Naive B cell (primary cell): ENCODE measurements around the gene LTBP1. TPM values are rescaled to one million over a fixed set of nuclear protein-coding genes. Genes with fewer than 3 reads are reported as not detected.
A peak's percentile ranks its signal among the peaks of the same experiment; 100 is the strongest.

Source experiments
- ATAC-seq, 2 donors: fragments of 150-1000 bp; cut with Tn5 transposase; 2 replicates each; pipeline ENCODE4 v1.10.0; 2021; ENCODE audit warnings: low read depth in 2 of 2, mild to moderate bottlenecking in 2 of 2, moderate library complexity in 2 of 2
- DNase-seq: peaks from one replicate; pipeline ENCODE4 v3.0.0; 2022
- H3K27ac Mint-ChIP-seq, 6 donors: one replicate each; pipeline ENCODE4 v1.8.0; 2020 to 2022; ENCODE audit warnings: mild to moderate bottlenecking in 6 of 6, mixed read lengths in 6 of 6, moderate library complexity in 5 of 6, inconsistent platforms in 2 of 6
- H3K27me3 Mint-ChIP-seq, 3 donors: one replicate each; pipeline ENCODE4 v1.8.0; 2021 to 2022; ENCODE audit warnings: mixed read lengths in 3 of 3, mild to moderate bottlenecking in 1 of 3
- H3K36me3 Mint-ChIP-seq, 2 donors: one replicate each; pipeline ENCODE4 v1.8.0; 2020 to 2022; ENCODE audit warnings: mixed read lengths in 2 of 2, inconsistent platforms in 1 of 2, mild to moderate bottlenecking in 1 of 2
- H3K4me1 Mint-ChIP-seq, 3 donors: one replicate each; pipeline ENCODE4 v1.8.0; 2020 to 2022; ENCODE audit warnings: mixed read lengths in 3 of 3, inconsistent platforms in 1 of 3, mild to moderate bottlenecking in 1 of 3, moderate library complexity in 1 of 3
- H3K4me3 Mint-ChIP-seq, 8 donors: one replicate each; pipeline ENCODE4 v1.8.0; 2020 to 2022; ENCODE audit warnings: mild to moderate bottlenecking in 8 of 8, mixed read lengths in 8 of 8, moderate library complexity in 8 of 8, inconsistent platforms in 2 of 8
- H3K9me3 Mint-ChIP-seq, 7 donors: one replicate each; pipeline ENCODE4 v1.8.0; 2020 to 2022; ENCODE audit warnings: mixed read lengths in 7 of 7, mild to moderate bottlenecking in 5 of 7, inconsistent platforms in 2 of 7, moderate library complexity in 1 of 7
- polyA plus RNA-seq, 6 donors: library from polyadenylated mRNA; unstranded; fragments of 300-500 nt; fragmentation: Illumina TruSeq; gene quantifications; one replicate each; pipeline ENCODE4 v1.2.3, GENCODE V29; 2021; ENCODE audit warnings: low read depth in 6 of 6

LTBP1 gene
- polyA plus RNA-seq, 6 donors from 2014 or later = 0.43 to 2.0 (median 0.92) TPM; not detected in 1

- H3K27me3 Mint-ChIP-seq = peaks cover 30 to 34% (median 33%) of the 10 kb centered on the region in 3 donors
These were observed 77.2 kb downstream of the LTBP1 start for GRCh38 chr2:33023728-33024500.

GRCh38 chr2:33024758-33025157 is 78.0 kb downstream of the LTBP1 start:
- no peaks in the 10 kb centered on the region for H3K36me3 Mint-ChIP-seq
- ATAC-seq (no peak), DNase-seq (no peak)
- no peaks in the 10 kb centered on the region for H3K4me1 Mint-ChIP-seq
- peaks cover 0 to 12% (median 7%) of the 10 kb centered on the region in 7 donors for H3K9me3 Mint-ChIP-seq
- no peak overlapping the region for H3K4me3 Mint-ChIP-seq
- H3K27me3 Mint-ChIP-seq = peaks cover 30 to 34% (median 33%) of the 10 kb centered on the region in 3 donors
- H3K27ac Mint-ChIP-seq = no peak overlapping the region

More at GRCh38 chr2:33023728-33024500, 77.2 kb downstream of the LTBP1 start:
- DNase-seq (no peak), ATAC-seq (no peak)
- Mint-ChIP-seq H3K4me3 (peak overlapping the region in 1 of 8 donors; percentile 7), H3K9me3 (peaks cover 0 to 12% (median 7%) of the 10 kb centered on the region in 7 donors), H3K36me3 (no peaks in the 10 kb centered on the region), H3K27ac (no peak overlapping the region), H3K4me1 (no peaks in the 10 kb centered on the region)

GRCh38 chr2:33029459-33029858 is 82.7 kb downstream of the LTBP1 start:
- Mint-ChIP-seq H3K4me3 (no peak overlapping the region), H3K4me1 (no peaks in the 10 kb centered on the region), H3K9me3 (peaks cover 0 to 5% (median 3%) of the 10 kb centered on the region in 7 donors), H3K27ac (no peak overlapping the region), H3K27me3 (peaks cover 1 to 10% (median 8%) of the 10 kb centered on the region in 3 donors), H3K36me3 (no peaks in the 10 kb centered on the region)
- DNase-seq (no peak), ATAC-seq (no peak)

GRCh38 chr2:33029926-33030325 is 83.2 kb downstream of the LTBP1 start:
- Mint-ChIP-seq H3K27me3 (peaks cover 0 to 8% (median 4%) of the 10 kb centered on the region in 3 donors), H3K9me3 (no peaks in the 10 kb centered on the region), H3K4me3 (no peak overlapping the region)

GRCh38 chr2:33030326-33030725 is 83.6 kb downstream of the LTBP1 start:
- ATAC-seq (no peak), DNase-seq (no peak)
- Mint-ChIP-seq H3K27ac (no peak overlapping the region), H3K27me3 (peaks cover 0 to 8% (median 4%) of the 10 kb centered on the region in 3 donors), H3K4me3 (no peak overlapping the region), H3K9me3 (no peaks in the 10 kb centered on the region), H3K36me3 (no peaks in the 10 kb centered on the region), H3K4me1 (no peaks in the 10 kb centered on the region)

More at GRCh38 chr2:33029926-33030325, 83.2 kb downstream of the LTBP1 start:
- Mint-ChIP-seq H3K36me3 (no peaks in the 10 kb centered on the region), H3K27ac (no peak overlapping the region), H3K4me1 (no peaks in the 10 kb centered on the region)
- DNase-seq (no peak), ATAC-seq (no peak)

GRCh38 chr2:33032245-33032644 is 85.5 kb downstream of the LTBP1 start:
- Mint-ChIP-seq H3K36me3 (no peaks in the 10 kb centered on the region), H3K9me3 (no peaks in the 10 kb centered on the region), H3K27ac (no peak overlapping the region), H3K4me3 (no peak overlapping the region), H3K27me3 (peaks cover 0 to 8% (median 0%) of the 10 kb centered on the region in 3 donors), H3K4me1 (no peaks in the 10 kb centered on the region)
- ATAC-seq (no peak), DNase-seq (no peak)

- DNase-seq (no peak), ATAC-seq (no peak)
- peaks cover 0 to 8% (median 0%) of the 10 kb centered on the region in 3 donors for H3K27me3 Mint-ChIP-seq
- no peaks in the 10 kb centered on the region for H3K9me3 Mint-ChIP-seq
- peak overlapping the region in 1 of 6 donors; percentile 7 for H3K27ac Mint-ChIP-seq
- no peaks in the 10 kb centered on the region for H3K36me3 Mint-ChIP-seq
- H3K4me1 Mint-ChIP-seq = no peaks in the 10 kb centered on the region
- no peak overlapping the region for H3K4me3 Mint-ChIP-seq
These were observed 86.9 kb downstream of the LTBP1 start for GRCh38 chr2:33033606-33034081.

- H3K36me3 Mint-ChIP-seq = no peaks in the 10 kb centered on the region
- no peak overlapping the region for H3K4me3 Mint-ChIP-seq
- no peak for ATAC-seq
- peaks cover 0 to 13% (median 3%) of the 10 kb centered on the region in 3 donors for H3K27me3 Mint-ChIP-seq
- peaks cover 0 to 2% (median 0%) of the 10 kb centered on the region in 7 donors for H3K9me3 Mint-ChIP-seq
- no peaks in the 10 kb centered on the region for H3K4me1 Mint-ChIP-seq
- H3K27ac Mint-ChIP-seq = no peak overlapping the region
- DNase-seq = no peak
These were observed 88.0 kb downstream of the LTBP1 start for GRCh38 chr2:33034784-33035183.

- H3K36me3 Mint-ChIP-seq = no peaks in the 10 kb centered on the region
- H3K4me3 Mint-ChIP-seq = no peak overlapping the region
- peaks cover 0 to 5% (median 0%) of the 10 kb centered on the region in 7 donors for H3K9me3 Mint-ChIP-seq
- peaks cover 0 to 9% (median 8%) of the 10 kb centered on the region in 3 donors for H3K27me3 Mint-ChIP-seq
- no peaks in the 10 kb centered on the region for H3K4me1 Mint-ChIP-seq
- ATAC-seq (no peak), DNase-seq (no peak)
- no peak overlapping the region for H3K27ac Mint-ChIP-seq
These were observed 91.5 kb downstream of the LTBP1 start for GRCh38 chr2:33038230-33038629.

GRCh38 chr2:33038799-33039198 is 92.0 kb downstream of the LTBP1 start:
- Mint-ChIP-seq H3K4me3 (no peak overlapping the region), H3K4me1 (no peaks in the 10 kb centered on the region), H3K27ac (no peak overlapping the region), H3K9me3 (peaks cover 0 to 5% (median 0%) of the 10 kb centered on the region in 7 donors), H3K36me3 (no peaks in the 10 kb centered on the region), H3K27me3 (peaks cover 0 to 9% (median 8%) of the 10 kb centered on the region in 3 donors)
- ATAC-seq = no peak
- no peak for DNase-seq

GRCh38 chr2:33040541-33040940 is 93.8 kb downstream of the LTBP1 start:
- no peak overlapping the region for H3K27ac Mint-ChIP-seq
- H3K9me3 Mint-ChIP-seq = peaks cover 0 to 8% (median 2%) of the 10 kb centered on the region in 7 donors
- ATAC-seq = no peak
- peaks cover 0 to 9% (median 8%) of the 10 kb centered on the region in 3 donors for H3K27me3 Mint-ChIP-seq
- DNase-seq = no peak
- no peaks in the 10 kb centered on the region for H3K4me1 Mint-ChIP-seq
- H3K4me3 Mint-ChIP-seq = no peak overlapping the region
- H3K36me3 Mint-ChIP-seq = no peaks in the 10 kb centered on the region

- no peak for DNase-seq
- Mint-ChIP-seq H3K4me3 (no peak overlapping the region), H3K27ac (no peak overlapping the region), H3K27me3 (peaks cover 3 to 13% (median 8%) of the 10 kb centered on the region in 3 donors), H3K36me3 (no peaks in the 10 kb centered on the region), H3K9me3 (peaks cover 0 to 8% (median 2%) of the 10 kb centered on the region in 7 donors), H3K4me1 (no peaks in the 10 kb centered on the region)
- no peak for ATAC-seq
These were observed 95.5 kb downstream of the LTBP1 start for GRCh38 chr2:33042265-33042664.

- Mint-ChIP-seq H3K9me3 (peaks cover 0 to 8% (median 2%) of the 10 kb centered on the region in 7 donors), H3K4me1 (no peaks in the 10 kb centered on the region), H3K27ac (no peak overlapping the region), H3K36me3 (no peaks in the 10 kb centered on the region), H3K27me3 (peaks cover 6 to 18% (median 14%) of the 10 kb centered on the region in 3 donors), H3K4me3 (no peak overlapping the region)
- ATAC-seq (no peak), DNase-seq (no peak)
These were observed 96.1 kb downstream of the LTBP1 start for GRCh38 chr2:33042819-33043218.

GRCh38 chr2:33047939-33048338 is 101.2 kb downstream of the LTBP1 start:
- H3K9me3 Mint-ChIP-seq = peaks cover 0 to 5% (median 2%) of the 10 kb centered on the region in 7 donors
- no peak for ATAC-seq

More at GRCh38 chr2:33047939-33048338, 101.2 kb downstream of the LTBP1 start:
- H3K36me3 Mint-ChIP-seq = no peaks in the 10 kb centered on the region
- H3K27ac Mint-ChIP-seq = no peak overlapping the region
- H3K4me1 Mint-ChIP-seq = no peaks in the 10 kb centered on the region
- H3K4me3 Mint-ChIP-seq = no peak overlapping the region
- DNase-seq = no peak
- peaks cover 6 to 14% (median 11%) of the 10 kb centered on the region in 3 donors for H3K27me3 Mint-ChIP-seq
